Panc1 (cell line): ENCODE results near the gene KRT33A. TPM values are rescaled to one million over a fixed set of nuclear protein-coding genes. Genes with fewer than 3 reads are reported as not detected.
"Not testable (repeated sequence)": the region's sequence is repeated elsewhere in the genome, so short reads cannot be mapped to it uniquely, and the experiment has no call there.

Experiments
- ATAC-seq: fragments of 200-7000 bp; cut with Tn5 transposase; 2 replicates; pipeline ENCODE4 v1.9.1; 2020; ENCODE audit warnings: mild to moderate bottlenecking, moderate library complexity
- BruUV-seq: library from RNA; stranded (reverse); fragments of 400-500 nt; replicated peaks from 2 replicates; lab custom pipeline; 2021; lab: Mats Ljungman, UMichigan
- CTCF ChIA-PET: fragments of 300-600 bp; sonication (Branson Sonifier 250); formaldehyde crosslinking; loops from one replicate; lab custom pipeline; 2022; ENCODE audit warnings: antibody characterized with exemption; lab: Charles Lee
- POLR2A ChIA-PET: fragments of 300-600 bp; sonication (Branson Sonifier 250); formaldehyde crosslinking; loops from one replicate; lab custom pipeline; 2022; ENCODE audit warnings: antibody characterized with exemption; lab: Charles Lee
- DNase-seq: peaks from one replicate; pipeline ENCODE4 v3.0.0-alpha.2; 2010; ENCODE audit warnings: low read depth, low spot score
- H3K27ac ChIP-seq: 2 replicates; pipeline ENCODE4 v1.5.1; 2011; ENCODE audit warnings: mild to moderate bottlenecking, low read length, inconsistent platforms
- H3K27me3 ChIP-seq: fragments of 200-500 bp; sonication (Bioruptor generic); 2 replicates; pipeline ENCODE4 v1.6.0; 2014; ENCODE audit warnings: low read length, inconsistent platforms; ENCODE audit not compliant: control insufficient read depth, insufficient read depth
- H3K36me3 ChIP-seq: fragments of 200-500 bp; sonication (Bioruptor generic); 2 replicates; pipeline ENCODE4 v1.5.1; 2014; ENCODE audit warnings: inconsistent platforms, mild to moderate bottlenecking, low read length, moderate library complexity; ENCODE audit not compliant: control insufficient read depth, insufficient read depth
- H3K4me1 ChIP-seq: 2 replicates; pipeline ENCODE4 v1.5.1; 2011; ENCODE audit warnings: inconsistent platforms, mild to moderate bottlenecking, low read length, moderate library complexity; ENCODE audit not compliant: control insufficient read depth, insufficient read depth
- H3K4me3 ChIP-seq, 2 experiments: 2 replicates each; pipeline ENCODE4 v1.5.1; 2011 to 2012; ENCODE audit warnings: low read depth in 2 of 2, low read length in 2 of 2, mild to moderate bottlenecking in 2 of 2, inconsistent platforms in 1 of 2, moderate library complexity in 1 of 2
- H3K9me3 ChIP-seq: fragments of 200-500 bp; sonication (Bioruptor generic); 2 replicates; pipeline ENCODE4 v1.5.1; 2014; ENCODE audit warnings: low read depth, mild to moderate bottlenecking, inconsistent platforms, low read length, moderate library complexity; ENCODE audit not compliant: control insufficient read depth, insufficient read depth
- POLR2AphosphoS5 ChIP-seq: IDR thresholded peaks from 2 replicates; pipeline ENCODE4 v1.6.1; 2012; ENCODE audit warnings: mild to moderate bottlenecking, low read depth, low read length, moderate library complexity
- SIN3A ChIP-seq: IDR thresholded peaks from 2 replicates; pipeline ENCODE4 v1.6.1; 2012; ENCODE audit warnings: low read depth, mild to moderate bottlenecking, low read length, moderate library complexity, borderline replicate concordance; ENCODE audit not compliant: insufficient read depth
- TCF7L2 ChIP-seq: IDR thresholded peaks from 2 replicates; pipeline ENCODE4 v1.6.1; 2011; ENCODE audit warnings: mild to moderate bottlenecking, low read depth, low read length, inconsistent platforms
- in situ Hi-C: cut with HindIII; loops from 2 replicates; pipeline ENCODE4 v1.10.0; 2016; ENCODE audit warnings: low sequenced_read_pairs, low pct_unique_long_range_greater_than_20kb
- intact Hi-C: fragments of 100-400 bp; cut with micrococcal nuclease; formaldehyde crosslinking; loops from one replicate; pipeline ENCODE4 v1.10.0; 2022; ENCODE audit not compliant: unreplicated experiment
- total RNA-seq: library from RNA; stranded (reverse); gene quantifications from one replicate; pipeline ENCODE4 v1.2.1, GENCODE V29; 2021; ENCODE audit not compliant: unreplicated experiment
- TF ChIP-seq, protein P1 (sequence below): fragments of 450-650 bp; IDR thresholded peaks from 2 replicates; pipeline ENCODE4 v1.5.1; 2017; ENCODE audit warnings: mild to moderate bottlenecking
- TF ChIP-seq, protein P2 (sequence below), 2 experiments: IDR thresholded peaks; 2 replicates each; pipeline ENCODE4 v1.6.1; 2011 to 2012; ENCODE audit warnings: low read depth in 2 of 2, control low read depth in 1 of 2, low read length in 1 of 2, mild to moderate bottlenecking in 1 of 2, moderate library complexity in 1 of 2; ENCODE audit not compliant: insufficient read depth in 1 of 2

The KRT33A gene
- total RNA-seq, 1 experiment from 2014 or later, result not detected

DNA sequence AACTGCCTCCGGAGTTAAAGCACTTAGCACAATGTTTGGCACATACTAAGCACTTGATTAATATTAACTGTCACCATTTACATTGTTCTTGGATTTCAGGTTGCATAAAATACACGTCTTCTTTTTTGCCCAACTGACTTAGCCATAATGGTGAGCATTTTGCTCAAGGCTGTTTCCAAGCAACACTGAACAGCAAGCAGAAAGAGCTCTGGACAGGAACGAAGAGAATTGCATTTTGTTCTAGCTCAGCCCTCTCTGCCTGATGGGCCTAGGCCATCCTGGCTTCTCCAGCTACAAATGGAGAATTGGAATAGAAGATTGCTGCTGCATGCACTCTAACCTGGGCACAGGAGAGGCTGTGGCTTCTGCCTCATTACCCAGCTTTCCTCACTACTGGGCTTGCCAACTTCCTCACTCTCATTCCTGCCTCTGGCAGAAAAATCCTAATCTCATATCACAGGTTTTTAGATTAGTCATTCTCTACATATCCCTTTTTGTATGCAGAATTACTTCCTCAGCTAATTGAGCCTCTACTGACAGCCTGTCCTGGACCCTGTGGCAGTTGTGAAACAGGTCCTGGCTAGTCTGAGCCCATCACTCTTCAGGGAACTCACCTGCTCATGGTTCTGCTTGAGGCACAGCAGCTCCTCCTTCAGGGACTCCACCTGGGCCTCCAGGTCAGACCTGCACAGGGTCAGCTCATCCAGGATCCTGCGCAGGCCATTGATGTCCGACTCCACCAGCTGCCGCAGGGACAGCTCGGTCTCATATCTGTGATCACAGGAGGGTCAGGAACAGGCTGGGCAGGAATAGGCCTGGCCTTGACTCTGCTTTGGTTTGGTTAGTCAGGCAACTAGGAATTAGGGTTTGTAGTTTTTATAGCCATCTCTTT is 2.5 kb downstream of the KRT33A start:
- POLR2A ChIA-PET, result interaction anchor here (0.5 kb wide), 1 partner anchor 478 kb away, joined by 17 read pairs; no protein-coding TSS in a partner anchor
- Histone ChIP-seq H3K4me3 (no peak overlapping the region), H3K9me3 (no peaks in the 10 kb centered on the region), H3K36me3 (no peaks in the 10 kb centered on the region), H3K27ac (no peak overlapping the region), H3K4me1 (no peaks in the 10 kb centered on the region), H3K27me3 (no peaks in the 10 kb centered on the region)
- in situ Hi-C loops (no loop called here), intact Hi-C loops (no loop called here)
- CTCF ChIA-PET, result no interaction called here
- TF ChIP-seq POLR2AphosphoS5, result no peak
- DNase-seq (no peak), ATAC-seq (no peak)
- BruUV-seq, result no TSS peak

GRCh38 chr17:41346421-41346820 is 4.2 kb downstream of the KRT33A start:
- intact Hi-C loops, ATAC-seq, DNase-seq, BruUV-seq, H3K4me3 ChIP-seq, H3K36me3 ChIP-seq, H3K27ac ChIP-seq, POLR2A ChIA-PET, H3K27me3 ChIP-seq, in situ Hi-C loops, CTCF ChIA-PET, H3K9me3 ChIP-seq, H3K4me1 ChIP-seq: not testable (repeated sequence)

DNA sequence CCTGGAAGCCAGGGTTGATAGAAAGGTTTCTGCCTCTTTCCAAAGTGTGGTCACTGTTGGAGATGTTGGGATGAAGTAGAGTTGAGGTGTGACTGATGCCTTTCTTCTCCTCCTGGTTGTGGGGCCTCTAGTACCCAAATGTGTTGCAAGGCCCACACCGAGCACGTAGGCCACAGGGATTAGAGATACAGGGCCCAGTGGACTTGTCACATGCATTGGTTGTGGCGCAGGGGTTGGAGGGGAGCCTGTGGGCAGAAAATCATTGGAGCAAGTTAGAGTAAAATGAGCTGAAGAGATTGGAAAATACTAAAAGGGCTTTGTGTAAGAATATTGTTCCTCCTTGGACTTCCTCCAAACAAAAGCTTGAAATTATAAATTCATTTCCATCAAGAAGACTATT is 4.6 kb downstream of the KRT33A start:
- DNase-seq (no peak), ATAC-seq (no peak)
- ChIA-PET POLR2A (no interaction called here), CTCF (no interaction called here)
- Histone ChIP-seq H3K4me3 (no peak overlapping the region), H3K27ac (no peak overlapping the region), H3K4me1 (no peaks in the 10 kb centered on the region), H3K27me3 (no peaks in the 10 kb centered on the region), H3K36me3 (no peaks in the 10 kb centered on the region), H3K9me3 (no peaks in the 10 kb centered on the region)
- in situ Hi-C loops (no loop called here), intact Hi-C loops (no loop called here)
- no TSS peak for BruUV-seq
- no peak for TF ChIP-seq POLR2AphosphoS5
- TF ChIP-seq, protein P1, sequence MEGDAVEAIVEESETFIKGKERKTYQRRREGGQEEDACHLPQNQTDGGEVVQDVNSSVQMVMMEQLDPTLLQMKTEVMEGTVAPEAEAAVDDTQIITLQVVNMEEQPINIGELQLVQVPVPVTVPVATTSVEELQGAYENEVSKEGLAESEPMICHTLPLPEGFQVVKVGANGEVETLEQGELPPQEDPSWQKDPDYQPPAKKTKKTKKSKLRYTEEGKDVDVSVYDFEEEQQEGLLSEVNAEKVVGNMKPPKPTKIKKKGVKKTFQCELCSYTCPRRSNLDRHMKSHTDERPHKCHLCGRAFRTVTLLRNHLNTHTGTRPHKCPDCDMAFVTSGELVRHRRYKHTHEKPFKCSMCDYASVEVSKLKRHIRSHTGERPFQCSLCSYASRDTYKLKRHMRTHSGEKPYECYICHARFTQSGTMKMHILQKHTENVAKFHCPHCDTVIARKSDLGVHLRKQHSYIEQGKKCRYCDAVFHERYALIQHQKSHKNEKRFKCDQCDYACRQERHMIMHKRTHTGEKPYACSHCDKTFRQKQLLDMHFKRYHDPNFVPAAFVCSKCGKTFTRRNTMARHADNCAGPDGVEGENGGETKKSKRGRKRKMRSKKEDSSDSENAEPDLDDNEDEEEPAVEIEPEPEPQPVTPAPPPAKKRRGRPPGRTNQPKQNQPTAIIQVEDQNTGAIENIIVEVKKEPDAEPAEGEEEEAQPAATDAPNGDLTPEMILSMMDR, result no peak
- TF ChIP-seq SIN3A, result no peak
- no peak for TF ChIP-seq TCF7L2
- TF ChIP-seq, protein P2, sequence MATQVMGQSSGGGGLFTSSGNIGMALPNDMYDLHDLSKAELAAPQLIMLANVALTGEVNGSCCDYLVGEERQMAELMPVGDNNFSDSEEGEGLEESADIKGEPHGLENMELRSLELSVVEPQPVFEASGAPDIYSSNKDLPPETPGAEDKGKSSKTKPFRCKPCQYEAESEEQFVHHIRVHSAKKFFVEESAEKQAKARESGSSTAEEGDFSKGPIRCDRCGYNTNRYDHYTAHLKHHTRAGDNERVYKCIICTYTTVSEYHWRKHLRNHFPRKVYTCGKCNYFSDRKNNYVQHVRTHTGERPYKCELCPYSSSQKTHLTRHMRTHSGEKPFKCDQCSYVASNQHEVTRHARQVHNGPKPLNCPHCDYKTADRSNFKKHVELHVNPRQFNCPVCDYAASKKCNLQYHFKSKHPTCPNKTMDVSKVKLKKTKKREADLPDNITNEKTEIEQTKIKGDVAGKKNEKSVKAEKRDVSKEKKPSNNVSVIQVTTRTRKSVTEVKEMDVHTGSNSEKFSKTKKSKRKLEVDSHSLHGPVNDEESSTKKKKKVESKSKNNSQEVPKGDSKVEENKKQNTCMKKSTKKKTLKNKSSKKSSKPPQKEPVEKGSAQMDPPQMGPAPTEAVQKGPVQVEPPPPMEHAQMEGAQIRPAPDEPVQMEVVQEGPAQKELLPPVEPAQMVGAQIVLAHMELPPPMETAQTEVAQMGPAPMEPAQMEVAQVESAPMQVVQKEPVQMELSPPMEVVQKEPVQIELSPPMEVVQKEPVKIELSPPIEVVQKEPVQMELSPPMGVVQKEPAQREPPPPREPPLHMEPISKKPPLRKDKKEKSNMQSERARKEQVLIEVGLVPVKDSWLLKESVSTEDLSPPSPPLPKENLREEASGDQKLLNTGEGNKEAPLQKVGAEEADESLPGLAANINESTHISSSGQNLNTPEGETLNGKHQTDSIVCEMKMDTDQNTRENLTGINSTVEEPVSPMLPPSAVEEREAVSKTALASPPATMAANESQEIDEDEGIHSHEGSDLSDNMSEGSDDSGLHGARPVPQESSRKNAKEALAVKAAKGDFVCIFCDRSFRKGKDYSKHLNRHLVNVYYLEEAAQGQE (IDR thresholded peaks at IDR 0.05; ENCODE audit: insufficient read depth in 1 of 2, low read depth in 2 of 2, low read length in 1 of 2), result no peak
